Measurements from ENCODE around the gene MTFR1L. TPM values are rescaled to one million over a fixed set of nuclear protein-coding genes. Genes with fewer than 3 reads are reported as not detected.

Gene MTFR1L
- total RNA-seq, 1 donor from 2014 or later = 76.8 TPM

DNA sequence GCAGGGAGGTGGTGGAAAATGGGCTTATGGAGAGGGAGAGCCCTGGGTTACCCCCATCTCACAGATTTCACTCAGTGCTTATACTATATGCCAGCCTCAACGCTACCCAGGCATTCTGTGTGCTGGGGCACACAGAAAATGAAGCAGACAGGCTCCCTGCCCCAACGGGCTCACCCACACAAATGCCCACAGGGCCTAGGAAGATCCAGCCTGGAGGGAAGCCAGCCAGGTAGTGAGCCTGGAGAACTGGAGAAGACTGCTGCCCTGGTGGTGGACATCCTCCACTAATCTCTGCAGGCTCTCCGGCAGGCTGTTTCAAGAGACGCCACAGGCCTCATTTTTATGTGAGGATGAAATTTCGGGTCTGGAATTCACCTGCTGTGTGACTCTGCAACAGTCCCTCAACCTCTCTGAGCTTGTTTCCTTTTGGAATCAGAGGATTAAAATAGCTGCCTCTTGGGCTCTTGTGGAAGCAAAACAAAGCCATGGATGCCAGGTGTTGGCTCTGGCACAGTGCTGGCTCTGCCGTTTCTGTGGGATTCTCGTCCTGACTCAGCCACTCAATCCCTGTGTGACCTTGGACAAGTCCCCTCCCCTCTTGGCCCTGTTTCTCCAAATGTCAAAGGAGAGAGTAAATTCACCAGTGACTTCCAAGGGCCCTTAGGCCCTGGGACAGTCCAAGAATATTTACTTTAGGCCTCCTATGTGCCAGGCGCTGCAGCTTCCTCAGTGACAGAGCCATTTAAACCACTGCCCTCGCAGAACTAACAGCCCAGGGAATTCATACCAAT is 52.1 kb downstream of the MTFR1L start:
- DNase-seq (ENCODE audit: extremely low spot score, unreplicated experiment) = no peak
- H3K4me1 Mint-ChIP-seq (ENCODE audit: unreplicated experiment) = peaks cover 19% of the 10 kb centered on the region
- no peak overlapping the region for H3K4me3 Mint-ChIP-seq (ENCODE audit: unreplicated experiment)
- H3K27me3 Mint-ChIP-seq (ENCODE audit: unreplicated experiment) = no peaks in the 10 kb centered on the region
- no peak overlapping the region for H3K27ac Mint-ChIP-seq (ENCODE audit: unreplicated experiment)
- TF ChIP-seq, protein P1, sequence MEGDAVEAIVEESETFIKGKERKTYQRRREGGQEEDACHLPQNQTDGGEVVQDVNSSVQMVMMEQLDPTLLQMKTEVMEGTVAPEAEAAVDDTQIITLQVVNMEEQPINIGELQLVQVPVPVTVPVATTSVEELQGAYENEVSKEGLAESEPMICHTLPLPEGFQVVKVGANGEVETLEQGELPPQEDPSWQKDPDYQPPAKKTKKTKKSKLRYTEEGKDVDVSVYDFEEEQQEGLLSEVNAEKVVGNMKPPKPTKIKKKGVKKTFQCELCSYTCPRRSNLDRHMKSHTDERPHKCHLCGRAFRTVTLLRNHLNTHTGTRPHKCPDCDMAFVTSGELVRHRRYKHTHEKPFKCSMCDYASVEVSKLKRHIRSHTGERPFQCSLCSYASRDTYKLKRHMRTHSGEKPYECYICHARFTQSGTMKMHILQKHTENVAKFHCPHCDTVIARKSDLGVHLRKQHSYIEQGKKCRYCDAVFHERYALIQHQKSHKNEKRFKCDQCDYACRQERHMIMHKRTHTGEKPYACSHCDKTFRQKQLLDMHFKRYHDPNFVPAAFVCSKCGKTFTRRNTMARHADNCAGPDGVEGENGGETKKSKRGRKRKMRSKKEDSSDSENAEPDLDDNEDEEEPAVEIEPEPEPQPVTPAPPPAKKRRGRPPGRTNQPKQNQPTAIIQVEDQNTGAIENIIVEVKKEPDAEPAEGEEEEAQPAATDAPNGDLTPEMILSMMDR (IDR thresholded peaks at IDR 0.05) = no peak
- H3K36me3 Mint-ChIP-seq (ENCODE audit: unreplicated experiment) = peaks cover 3% of the 10 kb centered on the region
- no peaks in the 10 kb centered on the region for H3K9me3 Mint-ChIP-seq (ENCODE audit: unreplicated experiment)

DNA sequence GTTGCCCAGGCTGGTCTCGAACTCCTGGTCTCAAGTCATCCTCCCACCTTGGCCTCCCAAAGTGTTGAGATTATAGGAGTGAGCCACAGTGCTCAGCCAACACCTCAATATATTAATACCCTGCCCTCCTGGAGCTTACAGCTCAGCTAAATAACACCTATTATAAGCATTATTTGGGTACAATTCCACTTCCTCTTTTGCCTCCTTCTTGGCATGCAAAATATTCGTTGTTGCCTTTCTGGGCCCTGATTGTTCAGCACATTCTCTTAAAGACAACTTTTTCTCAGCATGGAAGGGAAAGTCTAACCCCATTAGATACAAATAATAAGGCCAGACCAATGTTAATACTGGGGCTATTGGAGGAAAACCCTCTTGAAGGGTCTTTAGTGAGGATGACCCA is 53.0 kb downstream of the MTFR1L start:
- Mint-ChIP-seq H3K4me1 (ENCODE audit: unreplicated experiment) (peaks cover 19% of the 10 kb centered on the region), H3K9me3 (ENCODE audit: unreplicated experiment) (no peaks in the 10 kb centered on the region), H3K27me3 (ENCODE audit: unreplicated experiment) (no peaks in the 10 kb centered on the region), H3K36me3 (ENCODE audit: unreplicated experiment) (peaks cover 3% of the 10 kb centered on the region), H3K4me3 (ENCODE audit: unreplicated experiment) (no peak overlapping the region), H3K27ac (ENCODE audit: unreplicated experiment) (no peak overlapping the region)
- DNase-seq (ENCODE audit: extremely low spot score, unreplicated experiment) = no peak
- TF ChIP-seq, protein P1 (IDR thresholded peaks at IDR 0.05) = no peak

DNA sequence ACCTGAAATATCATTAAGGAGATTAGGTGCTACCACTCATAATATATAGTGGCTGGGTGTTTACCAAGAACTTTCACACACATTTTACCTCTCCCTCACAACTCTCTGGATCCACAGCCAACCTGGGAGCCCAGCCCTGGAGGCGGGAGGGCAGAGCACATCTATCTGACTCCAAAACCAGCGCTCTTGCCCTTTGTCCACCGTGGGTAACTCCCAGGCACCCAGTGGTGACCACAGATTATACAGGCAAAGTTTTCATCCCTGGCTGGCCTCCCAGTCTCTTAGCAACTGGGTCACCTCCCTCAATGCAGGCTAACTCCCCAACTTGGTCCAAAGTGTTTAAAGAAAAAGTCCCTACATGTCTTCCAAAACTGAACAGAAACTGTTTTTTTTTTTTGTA is 53.4 kb downstream of the MTFR1L start:
- TF ChIP-seq, protein P1 (IDR thresholded peaks at IDR 0.05) = no peak
- Mint-ChIP-seq H3K27ac (ENCODE audit: unreplicated experiment) (no peak overlapping the region), H3K9me3 (ENCODE audit: unreplicated experiment) (no peaks in the 10 kb centered on the region), H3K4me3 (ENCODE audit: unreplicated experiment) (no peak overlapping the region), H3K4me1 (ENCODE audit: unreplicated experiment) (peaks cover 19% of the 10 kb centered on the region), H3K36me3 (ENCODE audit: unreplicated experiment) (peaks cover 3% of the 10 kb centered on the region), H3K27me3 (ENCODE audit: unreplicated experiment) (no peaks in the 10 kb centered on the region)
- no peak for DNase-seq (ENCODE audit: extremely low spot score, unreplicated experiment)

DNA sequence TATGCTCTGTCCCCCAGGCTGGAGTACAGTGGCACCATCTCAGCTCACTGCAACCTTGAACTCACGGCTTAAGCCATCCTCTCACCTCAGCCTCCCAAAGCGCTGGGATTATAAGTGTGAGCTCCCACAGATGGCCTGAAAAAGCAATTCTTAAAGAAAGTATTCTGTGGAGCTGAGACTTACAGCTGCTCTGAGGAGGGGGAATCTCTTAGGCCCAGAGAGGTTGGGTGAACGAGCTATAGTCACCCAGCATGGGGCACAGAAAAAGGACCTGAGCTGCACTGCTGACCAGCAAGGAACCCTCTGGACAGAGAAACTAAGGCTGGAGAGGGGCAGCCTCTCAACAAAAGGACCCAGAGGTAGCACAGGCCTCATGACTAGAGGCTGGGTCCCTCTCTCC is 54.5 kb downstream of the MTFR1L start:
- no peaks in the 10 kb centered on the region for H3K27me3 Mint-ChIP-seq (ENCODE audit: unreplicated experiment)
- H3K36me3 Mint-ChIP-seq (ENCODE audit: unreplicated experiment) = peaks cover 3% of the 10 kb centered on the region
- TF ChIP-seq, protein P1 (IDR thresholded peaks at IDR 0.05) = no peak
- no peak for DNase-seq (ENCODE audit: extremely low spot score, unreplicated experiment)
- no peak overlapping the region for H3K27ac Mint-ChIP-seq (ENCODE audit: unreplicated experiment)
- H3K9me3 Mint-ChIP-seq (ENCODE audit: unreplicated experiment) = no peaks in the 10 kb centered on the region
- H3K4me1 Mint-ChIP-seq (ENCODE audit: unreplicated experiment) = peaks cover 19% of the 10 kb centered on the region
- no peak overlapping the region for H3K4me3 Mint-ChIP-seq (ENCODE audit: unreplicated experiment)

DNA sequence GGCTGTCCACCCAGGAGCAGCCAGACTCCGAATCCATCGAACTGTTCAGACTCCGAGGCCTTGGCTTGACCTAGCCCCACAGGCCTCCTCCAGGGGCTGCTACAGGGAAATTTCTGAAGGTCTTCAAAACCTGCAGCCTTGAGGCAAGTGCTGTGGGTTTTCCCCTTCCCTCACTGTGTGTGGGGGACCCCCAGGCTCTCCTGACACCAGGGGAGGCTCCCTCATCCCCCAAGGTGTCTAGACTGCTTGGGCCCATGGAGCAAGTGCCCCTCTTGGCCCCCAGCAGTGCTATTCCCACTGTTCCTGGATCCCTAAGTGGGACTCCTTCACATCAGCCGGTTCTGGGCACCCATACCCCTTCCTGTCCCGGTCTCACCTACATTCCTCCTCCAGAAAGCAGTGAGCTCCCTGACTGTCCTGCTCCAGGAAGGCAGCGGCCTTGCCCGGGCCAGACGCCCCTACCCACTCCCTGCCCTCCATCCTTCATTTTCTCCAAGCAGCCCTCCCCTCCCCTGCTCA is 54.9 kb downstream of the MTFR1L start:
- DNase-seq (ENCODE audit: extremely low spot score, unreplicated experiment) = no peak
- H3K4me3 Mint-ChIP-seq (ENCODE audit: unreplicated experiment) = peak overlapping the region; percentile 87

More for the DNA sequence above, 54.9 kb downstream of the MTFR1L start:
- Mint-ChIP-seq H3K27ac (ENCODE audit: unreplicated experiment) (peak overlapping the region; percentile 77), H3K36me3 (ENCODE audit: unreplicated experiment) (peaks cover 2% of the 10 kb centered on the region), H3K9me3 (ENCODE audit: unreplicated experiment) (no peaks in the 10 kb centered on the region), H3K4me1 (ENCODE audit: unreplicated experiment) (peaks cover 19% of the 10 kb centered on the region), H3K27me3 (ENCODE audit: unreplicated experiment) (no peaks in the 10 kb centered on the region)
- TF ChIP-seq, protein P1 (IDR thresholded peaks at IDR 0.05) = no peak

Data from osteocyte (in vitro differentiated cells).